Transverse colon (tissue), 4 donors: ENCODE results near the gene LRRC9. TPM values are rescaled to one million over a fixed set of nuclear protein-coding genes. Genes with fewer than 3 reads are reported as not detected.

Experiments
- DNase-seq: peaks from one replicate; pipeline ENCODE4 v3.0.0-alpha.2; 2019
- H3K27ac ChIP-seq, 4 donors: fragments of 200-600 bp; sonication (generic); 2 replicates each; pipeline ENCODE4 v1.5.1; 2016 to 2018; ENCODE audit warnings: inconsistent platforms in 4 of 4
- H3K27me3 ChIP-seq: fragments of 200-600 bp; sonication (generic); 2 replicates; pipeline ENCODE4 v1.5.1; 2017; ENCODE audit warnings: inconsistent platforms
- H3K36me3 ChIP-seq, 4 donors: fragments of 200-600 bp; sonication (generic); 2 replicates each; pipeline ENCODE4 v1.5.1; 2017 to 2019; ENCODE audit warnings: inconsistent platforms in 4 of 4
- H3K4me1 ChIP-seq, 4 donors: fragments of 200-600 bp; sonication (generic); 2 replicates each; pipeline ENCODE4 v1.5.1; 2017 to 2020; ENCODE audit warnings: inconsistent platforms in 4 of 4
- H3K4me3 ChIP-seq, 4 donors: fragments of 200-600 bp; sonication (generic); 1 replicate in 1 of 4; 2 replicates in 3 of 4; pipeline versions ENCODE4 v1.5.1 to v1.6.1; 2017 to 2019; ENCODE audit warnings: inconsistent platforms in 4 of 4
- H3K9me3 ChIP-seq, 2 donors: fragments of 200-600 bp; sonication (generic); 2 replicates each; pipeline ENCODE4 v1.5.1; 2017 to 2019; ENCODE audit warnings: inconsistent platforms in 2 of 2
- CTCF ChIP-seq, 5 experiments: fragments of 200-600 bp in 3 of 5; fragments of 450-650 bp in 2 of 5; sonication (generic) in 3 of 5; IDR thresholded peaks; 1 replicate in 2 of 5; 2 replicates in 3 of 5; pipeline ENCODE4 v1.5.1; 2016 to 2017; ENCODE audit warnings: antibody characterized with exemption in 5 of 5, inconsistent platforms in 3 of 5, mild to moderate bottlenecking in 2 of 5, moderate library complexity in 1 of 5
- EP300 ChIP-seq: sonication (generic); formaldehyde crosslinking; IDR thresholded peaks from one replicate; pipeline ENCODE4 v1.6.1; 2017; ENCODE audit warnings: antibody characterized with exemption, low read depth
- POLR2A ChIP-seq: fragments of 450-650 bp; IDR thresholded peaks from one replicate; pipeline ENCODE4 v1.6.1; 2016; ENCODE audit warnings: antibody characterized with exemption, mild to moderate bottlenecking, moderate library complexity
- POLR2AphosphoS5 ChIP-seq, 3 donors: sonication (generic); formaldehyde crosslinking; IDR thresholded peaks; one replicate each; pipeline ENCODE4 v1.6.1; 2016; ENCODE audit warnings: antibody characterized with exemption in 3 of 3
- WGBS, 2 donors: methylation state at CpG; one replicate each; pipeline ENCODE4 v1.1.5; 2018; ENCODE audit warnings: low coverage in 1 of 2; 5-methylcytosine and 5-hydroxymethylcytosine counted together
- in situ Hi-C, 4 donors: fragments of 200-750 bp; cut with MboI; loops; one replicate each; pipeline versions ENCODE4 v1.15.0 to v1.15.1; 2017; ENCODE audit warnings: low sequenced_read_pairs in 3 of 4, low pct_ligation_motif_present in 1 of 4, low pct_unique_long_range_greater_than_20kb in 1 of 4
- intact Hi-C: fragments of 100-400 bp; cut with DNase I; formaldehyde crosslinking; loops from one replicate; pipeline ENCODE4 v1.15.1; 2023; ENCODE audit warnings: low total_unique reads
- total RNA-seq, 4 donors: library from RNA; depleted of rRNA; stranded (reverse); fragments of >200 nt; gene quantifications; one replicate each; pipeline ENCODE4 v1.1.0, GENCODE V29; 2016

Gene LRRC9
- total RNA-seq, 4 donors from 2014 or later, result not detected

- 51 to 90% methylated on average over 2 of the region's 2 CpGs for WGBS, 2 donors
- TF ChIP-seq POLR2A (no peak), POLR2AphosphoS5 (IDR thresholded peaks at IDR 0.05) (no peak), CTCF (IDR thresholded peaks at IDR 0.05) (no peak), EP300 (no peak)
- H3K27me3 ChIP-seq, result no peaks in the 10 kb centered on the region
- H3K27ac ChIP-seq, result no peak overlapping the region
- no peaks in the 10 kb centered on the region for H3K36me3 ChIP-seq
- no peak for DNase-seq
- no peaks in the 10 kb centered on the region for H3K4me1 ChIP-seq
- no peak overlapping the region for H3K4me3 ChIP-seq
- intact Hi-C loops (no loop called here), in situ Hi-C loops (loop anchor here in 1 of 4 donors (25.0 kb wide), 1 partner anchor 267 kb away; no protein-coding TSS in a partner anchor)
- no peaks in the 10 kb centered on the region for H3K9me3 ChIP-seq
These were observed 15.8 kb upstream of the LRRC9 start for GRCh38 chr14:59904184-59904583.

GRCh38 chr14:59905188-59905587 lies 14.8 kb upstream of the LRRC9 start:
- Histone ChIP-seq H3K27me3 (no peaks in the 10 kb centered on the region), H3K4me1 (no peaks in the 10 kb centered on the region), H3K4me3 (no peak overlapping the region), H3K9me3 (no peaks in the 10 kb centered on the region), H3K36me3 (no peaks in the 10 kb centered on the region), H3K27ac (no peak overlapping the region)
- no peak for DNase-seq
- TF ChIP-seq CTCF (IDR thresholded peaks at IDR 0.05), result no peak
- TF ChIP-seq EP300, result no peak
- TF ChIP-seq POLR2AphosphoS5 (IDR thresholded peaks at IDR 0.05), result no peak
- no peak for TF ChIP-seq POLR2A
- in situ Hi-C loops (loop anchor here in 1 of 4 donors (25.0 kb wide), 1 partner anchor 268 kb away; no protein-coding TSS in a partner anchor), intact Hi-C loops (no loop called here)
- WGBS, 2 donors, result 76 to 100% methylated on average over 1 to 2 of the region's 2 CpGs

- no peaks in the 10 kb centered on the region for H3K36me3 ChIP-seq
- in situ Hi-C loops, result loop anchor here in 1 of 4 donors (25.0 kb wide), 1 partner anchor 275 kb away; no protein-coding TSS in a partner anchor
- intact Hi-C loops, result no loop called here
- no peak for DNase-seq
- H3K27ac ChIP-seq, result no peak overlapping the region
- H3K9me3 ChIP-seq, result no peaks in the 10 kb centered on the region
- peaks cover 0 to 7% (median 0%) of the 10 kb centered on the region in 4 donors for H3K4me1 ChIP-seq
- no peak for TF ChIP-seq POLR2AphosphoS5 (IDR thresholded peaks at IDR 0.05)
- no peak for TF ChIP-seq CTCF (IDR thresholded peaks at IDR 0.05)
- TF ChIP-seq EP300, result no peak
- TF ChIP-seq POLR2A, result no peak
- no peak overlapping the region for H3K4me3 ChIP-seq
- peaks cover 16% of the 10 kb centered on the region for H3K27me3 ChIP-seq
- WGBS, 2 donors, result 89 to 100% methylated on average over 1 to 2 of the region's 2 CpGs
These were observed 7.5 kb upstream of the LRRC9 start for GRCh38 chr14:59912443-59912842.

GRCh38 chr14:59913187-59913586 lies 6.8 kb upstream of the LRRC9 start:
- no peak overlapping the region for H3K27ac ChIP-seq
- no peaks in the 10 kb centered on the region for H3K9me3 ChIP-seq
- no peak for TF ChIP-seq EP300
- no peak for TF ChIP-seq POLR2A
- no peak overlapping the region for H3K4me3 ChIP-seq
- in situ Hi-C loops, result loop anchor here in 1 of 4 donors (25.0 kb wide), 1 partner anchor 276 kb away; no protein-coding TSS in a partner anchor
- intact Hi-C loops, result no loop called here
- no peaks in the 10 kb centered on the region for H3K36me3 ChIP-seq
- peaks cover 0 to 7% (median 0%) of the 10 kb centered on the region in 4 donors for H3K4me1 ChIP-seq
- H3K27me3 ChIP-seq, result peaks cover 24% of the 10 kb centered on the region
- DNase-seq, result no peak
- WGBS, 2 donors, result 48 to 58% methylated on average over 1 of the region's 1 CpG
